PFSK-1 (cell line): ENCODE measurements around the gene PGA5.

ENCODE experiments used
- POLR2AphosphoS5 ChIP-seq: IDR thresholded peaks from 2 replicates; pipeline ENCODE4 v1.6.1; 2012; ENCODE audit warnings: low read depth, mild to moderate bottlenecking, control low read depth, low read length, moderate library complexity
- SIN3A ChIP-seq: IDR thresholded peaks from 2 replicates; pipeline ENCODE4 v1.6.1; 2012; ENCODE audit warnings: mild to moderate bottlenecking, low read length, moderate library complexity, borderline replicate concordance; ENCODE audit not compliant: insufficient read depth

GRCh38 chr11:61292356-61292755, 51.4 kb downstream of the PGA5 start:
- TF ChIP-seq POLR2AphosphoS5 (no peak), SIN3A (no peak)
